Upper lobe of left lung (tissue), 4 donors: ENCODE measurements around the gene OAT.

Source experiments
- CTCF ChIP-seq, 6 experiments: fragments of 450-650 bp in 4 of 6; fragments of 200-600 bp in 2 of 6; sonication (generic) in 2 of 6; IDR thresholded peaks; one replicate each; pipeline ENCODE4 v1.5.1; 2016 to 2019; ENCODE audit warnings: antibody characterized with exemption in 6 of 6
- EP300 ChIP-seq, 4 donors: sonication (generic); formaldehyde crosslinking; IDR thresholded peaks; one replicate each; pipeline ENCODE4 v1.5.1; 2017; ENCODE audit warnings: antibody characterized with exemption in 4 of 4, control low read depth in 2 of 4
- POLR2A ChIP-seq, 4 donors: fragments of 450-650 bp; IDR thresholded peaks; one replicate each; pipeline ENCODE4 v1.5.1; 2016 to 2017; ENCODE audit warnings: antibody characterized with exemption in 4 of 4, mild to moderate bottlenecking in 2 of 4

- TF ChIP-seq CTCF (IDR thresholded peaks at IDR 0.05) (no peak), POLR2A (IDR thresholded peaks at IDR 0.05) (no peak), EP300 (IDR thresholded peaks at IDR 0.05) (no peak)
Measured at GRCh38 chr10:124369066-124369465, 49.7 kb downstream of the OAT start.
